Stimulated activated CD4-positive, alpha-beta T cell treated with anti-CD3 and anti-CD28 coated beads, Interleukin-15, amount 100 ng/mL, for 24 hours (primary cell): ENCODE results near the gene ALDH8A1.

ENCODE experiments used
- DNase-seq: peaks from one replicate; pipeline ENCODE4 v3.0.0-alpha.2; 2020

Gene ALDH8A1, protein sequence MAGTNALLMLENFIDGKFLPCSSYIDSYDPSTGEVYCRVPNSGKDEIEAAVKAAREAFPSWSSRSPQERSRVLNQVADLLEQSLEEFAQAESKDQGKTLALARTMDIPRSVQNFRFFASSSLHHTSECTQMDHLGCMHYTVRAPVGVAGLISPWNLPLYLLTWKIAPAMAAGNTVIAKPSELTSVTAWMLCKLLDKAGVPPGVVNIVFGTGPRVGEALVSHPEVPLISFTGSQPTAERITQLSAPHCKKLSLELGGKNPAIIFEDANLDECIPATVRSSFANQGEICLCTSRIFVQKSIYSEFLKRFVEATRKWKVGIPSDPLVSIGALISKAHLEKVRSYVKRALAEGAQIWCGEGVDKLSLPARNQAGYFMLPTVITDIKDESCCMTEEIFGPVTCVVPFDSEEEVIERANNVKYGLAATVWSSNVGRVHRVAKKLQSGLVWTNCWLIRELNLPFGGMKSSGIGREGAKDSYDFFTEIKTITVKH

DNA sequence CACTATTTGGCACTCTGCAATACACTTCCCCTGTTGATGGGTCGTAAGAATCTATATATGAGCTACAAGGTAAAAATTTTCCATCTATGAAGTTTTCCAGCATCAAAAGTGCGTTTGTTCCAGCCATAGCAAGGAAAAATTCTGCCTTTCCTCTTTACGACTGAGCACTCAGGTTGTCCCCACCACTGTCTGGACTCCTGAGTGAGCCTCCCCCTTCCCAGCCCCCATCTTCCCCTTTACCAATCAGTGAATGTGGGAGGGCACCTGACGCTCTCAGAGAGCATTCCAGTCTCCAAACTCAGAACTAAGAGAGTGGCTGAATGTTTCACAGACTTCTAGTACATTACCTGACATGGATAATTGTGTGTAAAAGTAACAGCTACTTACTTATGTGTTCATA, at the start of gene ALDH8A1:
Gene ALDH8A1 (minus strand): TSS at position 175 of the 400 bp plus-strand sequence. CDS start 48 bp downstream, at position 127.
- no peak for DNase-seq

DNA sequence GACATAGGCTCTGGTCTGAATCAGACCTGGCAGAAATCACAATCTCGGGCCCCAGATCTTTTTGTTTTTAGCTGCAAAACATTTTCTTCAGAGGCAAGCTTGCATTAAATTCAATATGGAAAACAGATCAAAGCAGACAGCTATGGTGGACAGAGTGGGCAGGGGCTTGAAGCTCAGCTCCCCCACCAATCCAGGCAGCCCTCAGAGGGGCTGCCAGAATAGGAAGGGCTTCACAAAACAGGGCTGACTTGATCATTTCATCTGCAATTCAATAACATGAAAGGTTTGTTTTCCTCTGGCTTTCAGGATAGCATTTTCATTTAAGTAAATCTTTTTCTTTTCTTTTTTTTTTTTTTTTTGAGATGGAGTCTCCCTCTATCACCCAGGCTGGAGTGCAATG, 49.2 kb upstream of the ALDH8A1 start:
- no peak for DNase-seq

DNA sequence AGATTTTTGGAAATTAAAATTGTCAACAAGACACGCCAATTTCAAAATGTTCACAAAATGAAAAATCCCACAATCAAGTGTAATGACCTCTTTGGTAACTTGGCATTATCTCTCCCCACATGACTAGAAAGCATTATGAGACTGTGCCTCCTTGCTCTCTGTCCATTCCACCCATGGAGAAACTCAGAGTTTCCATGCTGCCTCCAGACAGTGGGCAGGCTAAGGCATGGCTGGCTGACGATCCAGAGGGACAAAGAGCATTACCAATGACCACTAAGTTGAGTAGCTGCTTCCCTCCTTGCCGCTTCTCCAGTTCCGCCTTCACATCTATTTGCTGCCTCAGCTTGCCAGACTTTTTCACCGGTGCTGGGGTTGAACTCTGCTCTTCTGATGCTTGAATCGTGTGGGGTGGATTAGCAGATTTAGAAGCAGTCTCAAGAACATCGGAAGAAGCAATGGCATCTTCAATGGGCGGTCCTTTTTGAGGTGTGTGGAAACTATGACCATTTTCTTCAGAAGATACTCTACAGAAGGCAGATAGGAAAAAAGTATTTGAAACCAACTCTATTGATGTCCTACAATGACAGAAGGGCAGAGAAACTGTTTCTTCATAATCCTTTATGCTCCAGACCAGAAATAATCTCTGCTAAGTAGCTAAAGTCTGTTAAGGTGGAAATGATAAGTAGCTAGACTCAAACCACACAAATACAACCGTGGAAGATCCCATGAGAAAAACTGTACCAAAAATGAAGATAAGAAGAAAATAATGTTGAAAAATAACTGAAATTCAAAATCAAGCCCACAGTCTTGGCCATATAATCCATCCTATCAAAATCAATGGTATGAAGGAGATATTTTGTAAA, 47.5 kb upstream of the ALDH8A1 start:
- no peak for DNase-seq

DNA sequence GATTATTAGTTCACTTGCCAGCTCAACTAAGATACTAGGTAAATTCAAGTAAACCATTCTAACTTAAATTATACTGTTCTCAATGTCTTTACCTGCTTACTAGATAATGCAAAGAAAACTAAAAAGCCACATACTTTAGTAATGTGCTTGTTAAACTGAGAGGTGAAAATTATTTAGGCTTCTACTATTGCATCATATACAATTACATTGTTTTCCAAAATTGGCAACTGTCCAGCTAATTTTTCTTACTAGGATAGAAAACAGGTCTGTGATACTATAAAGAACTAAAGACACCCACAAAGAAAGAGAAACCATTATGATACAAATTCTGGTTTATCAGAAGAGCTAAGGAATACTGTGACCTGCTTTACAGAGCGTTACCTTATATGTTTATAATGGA, 45.6 kb upstream of the ALDH8A1 start:
- DNase-seq = no peak

DNA sequence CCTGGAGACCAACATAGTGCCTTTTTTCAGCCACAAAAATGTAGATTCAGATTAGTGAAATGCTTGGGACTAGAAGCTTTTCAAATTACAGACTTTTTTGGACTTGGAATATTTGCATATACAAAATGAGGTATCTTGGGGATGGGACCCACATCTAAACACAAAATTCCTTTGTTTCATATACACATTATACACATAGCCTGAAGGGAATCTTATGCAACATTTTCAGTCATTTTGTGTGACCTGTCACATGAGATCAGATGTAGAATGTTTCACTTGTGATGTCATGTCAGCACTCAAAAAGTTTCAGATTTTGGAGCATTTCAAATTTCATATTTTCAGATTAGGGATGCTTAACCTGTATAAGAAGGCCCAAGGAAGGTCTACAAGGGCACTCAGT, 44.5 kb upstream of the ALDH8A1 start:
- no peak for DNase-seq

DNA sequence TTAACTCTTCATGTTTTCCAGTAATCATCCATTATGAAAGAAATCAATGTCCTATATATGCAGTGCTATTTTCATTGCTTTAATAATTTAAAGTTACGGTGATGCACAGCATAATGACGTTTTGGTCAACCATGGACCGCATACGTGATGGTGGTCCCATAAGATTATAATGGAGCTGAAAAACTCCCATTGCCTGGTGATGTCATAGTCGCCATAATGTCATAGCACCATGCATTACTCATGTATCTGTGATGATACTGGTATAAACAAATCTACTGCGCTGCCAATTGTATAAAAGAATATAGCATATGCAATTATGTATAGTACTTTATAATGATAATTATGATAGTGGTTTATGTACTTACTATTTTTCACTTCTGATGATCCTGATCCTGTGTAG, 42.3 kb upstream of the ALDH8A1 start:
- no peak for DNase-seq

DNA sequence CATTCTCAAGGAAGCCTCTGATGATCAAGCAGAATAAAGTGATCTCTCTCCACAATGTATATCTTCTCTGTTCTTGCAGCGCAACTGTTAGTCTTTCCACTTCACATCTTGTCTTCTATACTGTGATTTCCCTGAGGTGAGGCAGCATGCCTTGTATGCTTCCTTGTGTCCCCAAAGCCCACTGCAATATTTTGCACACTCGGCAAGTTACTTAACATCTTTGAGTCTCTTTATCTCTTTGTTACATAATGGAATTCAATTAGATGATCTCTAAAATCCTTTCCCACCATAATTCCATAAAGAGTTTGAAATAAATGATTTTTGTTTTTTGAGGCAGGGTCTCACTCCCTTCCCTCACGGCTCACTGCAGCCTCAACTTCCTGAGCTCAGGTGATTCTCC, 40.4 kb upstream of the ALDH8A1 start:
- DNase-seq = no peak

DNA sequence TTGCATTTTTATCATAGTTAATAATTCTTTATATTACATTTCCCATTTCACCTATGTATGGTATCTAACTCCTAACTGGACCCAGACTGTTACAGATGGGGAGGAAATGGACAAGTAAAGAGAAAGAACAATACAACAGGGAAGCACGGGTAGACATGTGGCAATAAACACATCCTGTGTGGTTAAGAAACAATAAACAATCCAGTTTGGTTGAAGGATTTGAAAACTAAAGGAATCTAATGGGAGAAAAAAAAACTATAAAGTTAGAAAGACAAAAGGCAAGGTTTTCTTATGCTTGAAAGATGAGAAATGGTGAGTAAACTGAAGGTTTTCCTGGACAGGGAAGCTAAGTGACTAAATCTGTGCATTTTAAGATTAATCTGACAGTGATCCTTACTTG, 34.9 kb upstream of the ALDH8A1 start:
- DNase-seq = no peak

DNA sequence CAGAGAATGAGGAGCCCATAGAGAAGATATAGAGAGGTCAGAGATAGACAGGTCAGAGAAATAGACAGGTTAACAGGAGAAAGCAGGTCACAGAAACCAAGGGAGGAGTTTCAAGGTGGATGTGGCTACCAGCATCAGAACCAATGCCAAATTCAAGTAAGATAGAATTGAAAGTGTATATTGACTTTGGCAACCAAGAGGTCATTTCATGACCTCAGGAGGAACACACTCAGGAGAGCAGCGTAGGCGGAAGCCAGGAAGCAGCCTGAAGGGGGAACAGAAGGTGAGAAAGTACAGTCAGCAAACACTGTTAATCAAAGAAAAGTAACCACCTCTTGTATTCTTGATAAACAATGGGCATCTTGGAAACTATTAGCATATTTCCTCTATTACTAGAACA, 33.9 kb upstream of the ALDH8A1 start:
- DNase-seq = no peak

DNA sequence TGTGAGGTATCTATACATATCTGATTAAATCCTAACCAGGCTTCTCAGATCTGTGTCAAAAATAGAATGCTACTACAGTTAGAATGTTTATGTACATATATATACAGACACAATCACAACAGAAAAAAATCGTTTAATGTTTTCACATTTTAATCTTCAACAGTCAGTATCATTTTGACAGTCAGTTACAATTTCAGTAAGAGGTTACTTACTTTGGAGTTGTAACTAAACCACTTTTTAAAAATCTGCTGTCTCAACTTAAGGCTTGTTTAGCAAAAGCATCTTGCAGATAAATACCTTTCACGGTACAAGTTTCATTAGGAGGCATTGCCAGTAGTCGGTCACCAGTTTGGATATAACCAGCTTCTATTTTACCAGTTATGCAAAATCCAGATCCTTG, 32.3 kb upstream of the ALDH8A1 start:
- DNase-seq = no peak

DNA sequence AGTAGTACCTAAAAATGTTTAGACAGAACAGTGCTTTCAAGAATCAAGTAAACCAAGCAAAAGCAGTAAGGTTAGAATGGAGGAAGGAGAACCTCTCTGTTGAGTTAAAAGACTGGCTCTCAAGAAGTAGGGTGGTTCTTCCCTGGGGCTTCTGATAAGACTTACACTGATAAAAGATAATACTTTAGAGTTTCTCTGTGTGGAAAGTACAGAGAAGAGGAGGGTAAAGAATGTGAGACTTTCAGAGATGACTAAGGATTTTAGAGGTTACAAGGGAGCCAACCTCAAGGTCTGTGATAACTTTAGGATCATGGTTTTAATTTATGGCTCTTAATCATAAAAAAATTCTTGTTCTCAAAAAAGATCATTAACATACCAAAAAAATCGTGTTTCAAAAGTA, 30.9 kb upstream of the ALDH8A1 start:
- no peak for DNase-seq

DNA sequence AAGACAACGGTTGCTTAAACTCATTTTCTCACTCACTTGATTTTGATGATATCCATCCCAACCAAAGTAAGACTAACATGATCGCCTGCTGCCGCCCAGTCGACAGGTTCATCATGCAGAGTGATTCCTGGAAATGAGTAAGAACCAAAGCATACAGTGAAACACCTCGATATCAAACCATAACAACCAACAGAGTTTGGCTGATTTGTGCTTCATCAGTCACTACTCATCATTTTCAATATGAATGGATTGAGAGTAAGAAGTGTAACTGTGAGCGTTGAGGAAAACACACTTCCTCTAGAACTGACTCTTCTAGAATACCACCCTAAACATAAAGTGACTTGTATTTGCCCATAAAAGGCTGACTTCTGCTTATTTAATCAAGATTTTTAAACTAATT, 29.2 kb upstream of the ALDH8A1 start:
- peak; percentile 73 for DNase-seq

DNA sequence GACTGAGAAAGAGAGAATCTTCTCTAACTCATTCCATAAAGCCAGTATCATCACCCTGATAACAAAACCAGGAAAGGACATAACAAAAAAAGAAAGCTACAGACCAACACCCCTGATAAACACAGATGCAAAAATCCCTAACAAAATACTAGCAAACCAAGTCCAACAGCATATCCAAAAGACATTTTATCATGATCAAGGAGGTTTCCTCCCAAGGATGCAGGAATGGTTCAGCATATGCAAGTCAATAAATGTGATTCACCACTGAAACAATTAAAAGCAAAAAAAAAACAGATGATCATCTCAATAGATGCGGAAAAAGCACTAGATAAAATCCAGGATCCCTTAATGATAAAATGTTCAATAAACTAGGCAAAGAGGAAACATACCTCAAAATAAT, 24.5 kb upstream of the ALDH8A1 start:
- DNase-seq = no peak

DNA sequence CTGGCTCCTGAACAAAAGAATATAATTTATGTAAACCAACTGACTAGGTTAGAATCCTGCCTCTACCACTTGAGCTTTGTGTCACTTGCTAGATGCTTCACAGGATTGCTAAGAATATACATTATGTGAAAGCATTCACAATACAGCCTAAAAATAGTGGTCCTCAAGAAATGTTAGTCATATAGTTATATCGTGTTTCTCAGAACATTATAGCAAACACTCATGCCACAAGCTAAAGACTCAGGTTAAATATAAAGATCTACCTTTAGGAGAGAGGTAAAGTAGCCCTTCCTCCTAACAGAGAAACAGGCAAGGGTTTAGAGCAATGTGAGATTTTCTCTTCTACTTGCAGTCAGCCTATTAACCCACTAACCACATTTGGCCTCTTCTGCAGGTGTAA, 17.8 kb upstream of the ALDH8A1 start:
- DNase-seq = no peak

DNA sequence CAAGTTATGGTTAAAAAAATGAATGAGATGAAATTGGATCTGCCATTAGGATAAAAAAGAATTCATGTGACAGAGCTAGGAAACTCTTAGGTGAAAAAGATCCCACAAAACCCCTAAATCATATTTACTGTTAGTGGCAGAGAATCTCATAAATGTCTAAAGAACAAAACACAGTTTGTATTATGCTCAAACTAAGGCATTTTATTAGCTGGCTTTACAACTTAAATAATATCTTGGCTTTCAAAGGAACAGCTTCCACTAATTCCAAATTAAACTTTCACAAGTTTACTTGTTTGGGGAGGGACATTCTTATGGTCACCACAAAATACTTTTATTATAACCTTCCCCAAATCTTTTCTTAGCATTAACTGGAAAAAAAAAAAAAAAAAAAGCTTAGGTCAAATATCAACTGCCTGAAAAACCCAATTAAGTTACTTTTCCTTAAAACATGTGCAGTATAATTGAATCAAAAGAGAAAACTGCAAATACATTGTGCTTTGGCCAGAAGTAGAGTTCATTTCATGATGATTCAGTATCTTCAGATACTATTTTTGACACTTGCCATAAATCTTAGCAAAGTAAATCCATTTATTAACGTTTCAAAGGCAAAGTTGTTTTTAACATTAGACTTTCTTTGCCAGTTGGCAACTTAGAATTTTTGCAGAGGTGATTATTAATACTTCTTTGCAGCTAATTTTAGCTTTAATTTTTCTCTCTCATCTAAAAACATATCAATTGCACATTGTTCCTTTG, 14.7 kb upstream of the ALDH8A1 start:
- DNase-seq = no peak

DNA sequence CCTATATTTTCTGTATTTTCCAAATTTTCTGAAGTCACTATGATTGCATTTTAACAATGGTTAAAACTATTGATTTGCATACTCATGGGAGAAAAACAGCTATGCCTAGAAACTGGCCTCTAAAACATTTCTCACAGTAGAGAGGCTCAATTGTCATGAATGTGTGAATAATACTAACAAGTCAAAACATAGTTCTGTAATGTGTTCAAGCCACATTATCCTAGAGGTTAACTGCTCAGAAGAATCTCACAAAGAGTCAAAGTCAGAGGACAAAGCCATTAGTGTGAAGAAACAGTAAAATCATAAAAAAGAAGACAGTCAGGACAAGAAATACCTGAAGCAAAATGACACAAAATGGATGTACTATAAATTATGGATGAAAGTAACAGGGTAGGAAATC, 12.5 kb upstream of the ALDH8A1 start:
- DNase-seq = no peak

DNA sequence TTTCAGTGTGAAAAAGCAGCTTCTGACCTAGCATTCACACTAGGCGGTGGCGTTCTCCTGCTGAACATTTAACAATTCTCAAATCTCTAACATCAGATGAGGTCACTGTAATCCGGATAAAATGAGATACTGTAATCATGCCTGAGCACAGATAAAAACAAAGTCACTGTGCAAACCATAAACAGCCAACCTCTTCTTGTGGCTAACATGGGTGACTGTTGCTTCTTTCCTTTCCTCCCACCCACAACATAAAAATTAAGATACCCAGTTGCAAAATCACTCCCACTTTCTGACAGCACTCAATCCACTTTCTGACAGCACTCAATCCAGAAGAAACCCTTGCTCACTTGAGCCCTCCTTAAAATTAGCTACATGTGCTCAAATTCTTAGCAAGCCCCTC, 11.5 kb upstream of the ALDH8A1 start:
- DNase-seq = no peak

DNA sequence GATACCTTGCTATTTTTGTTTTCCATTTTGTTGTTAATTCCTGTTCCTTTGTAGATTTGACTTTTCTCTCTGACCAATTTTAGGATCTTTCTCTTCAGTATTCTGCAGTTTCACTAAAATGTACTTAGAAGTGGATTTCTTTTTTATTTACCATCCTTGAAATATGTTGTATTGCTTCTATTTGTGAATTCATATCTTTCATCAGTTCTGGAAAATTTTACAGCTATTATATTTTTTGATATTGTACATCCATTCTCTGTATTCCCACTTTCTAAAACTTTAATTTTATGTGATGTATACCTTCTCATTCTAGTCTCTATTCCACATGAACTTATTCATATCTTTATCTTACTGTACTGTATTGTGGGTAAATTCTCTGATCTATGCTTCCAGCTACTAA, 9.7 kb upstream of the ALDH8A1 start:
- DNase-seq = no peak

DNA sequence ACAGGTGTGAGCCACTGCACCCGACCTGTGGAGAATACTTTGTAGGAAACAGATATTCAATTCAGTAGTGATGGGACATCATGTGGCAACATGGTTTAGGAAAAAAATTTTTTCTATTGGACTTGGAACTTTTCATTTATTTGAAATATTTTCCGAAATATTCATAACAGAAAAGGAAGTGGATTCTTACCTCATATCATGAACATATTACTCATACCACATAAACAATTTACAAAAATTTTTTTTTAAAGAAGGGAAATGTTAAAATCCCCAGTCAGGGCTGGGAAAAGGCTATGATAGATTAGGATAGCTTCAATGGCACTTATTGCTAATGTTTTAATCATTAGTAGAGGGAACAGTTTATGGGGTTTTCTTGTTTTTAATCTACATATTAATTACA, 6.8 kb upstream of the ALDH8A1 start:
- DNase-seq = no peak

DNA sequence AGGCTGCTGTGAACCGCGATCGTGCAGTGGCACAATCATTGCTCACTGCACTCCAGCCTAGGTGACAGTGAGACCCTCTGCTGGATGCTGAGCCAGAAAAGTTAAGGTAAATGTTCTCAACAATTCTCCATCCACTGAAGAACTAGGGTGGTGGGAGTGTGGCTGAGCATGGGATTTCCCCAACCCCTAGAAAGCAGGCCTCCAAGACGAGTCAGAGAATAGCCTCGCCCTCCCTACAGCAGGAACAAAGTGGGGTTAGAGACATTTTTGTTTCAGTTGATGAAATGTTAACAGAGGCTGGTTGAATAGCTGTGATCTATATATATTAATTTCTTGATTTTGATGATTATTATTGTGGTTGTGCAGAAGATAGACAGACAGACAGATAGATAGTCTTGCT, 6.1 kb upstream of the ALDH8A1 start:
- peak; percentile 31 for DNase-seq

DNA sequence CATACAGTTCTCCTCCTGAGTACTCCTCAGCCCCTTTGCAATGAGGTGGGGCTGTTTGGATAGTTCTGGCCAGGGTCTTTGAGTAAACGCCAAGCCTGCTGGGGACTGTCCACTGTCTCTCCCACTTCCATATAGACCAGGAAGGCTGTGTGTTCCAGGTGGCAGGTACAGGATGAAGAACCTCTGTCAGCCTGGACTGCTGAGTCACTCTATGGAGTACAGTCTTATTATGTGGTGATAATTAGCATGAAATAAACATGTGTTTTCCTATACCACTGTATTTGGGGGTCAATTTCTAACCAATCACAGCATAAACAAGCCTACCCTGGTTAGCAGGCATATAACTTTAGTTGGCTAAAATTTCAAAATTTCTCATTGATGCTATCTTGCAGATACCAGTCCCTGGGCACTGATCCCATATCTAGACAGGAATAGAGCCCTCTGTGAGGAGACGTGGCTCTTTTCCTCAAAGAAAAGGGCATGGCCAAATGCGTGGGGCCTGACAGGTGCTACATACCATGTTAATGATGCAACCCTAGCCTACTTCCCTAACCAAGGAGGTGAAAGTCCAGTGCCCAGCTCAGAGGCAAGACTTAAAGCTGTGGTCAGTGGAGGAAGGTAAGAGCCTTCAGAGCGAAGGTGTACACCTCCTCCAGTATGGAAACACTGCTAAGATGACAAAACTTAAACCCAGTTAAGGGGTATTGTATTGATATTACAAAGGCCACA, 4.5 kb upstream of the ALDH8A1 start:
- no peak for DNase-seq

DNA sequence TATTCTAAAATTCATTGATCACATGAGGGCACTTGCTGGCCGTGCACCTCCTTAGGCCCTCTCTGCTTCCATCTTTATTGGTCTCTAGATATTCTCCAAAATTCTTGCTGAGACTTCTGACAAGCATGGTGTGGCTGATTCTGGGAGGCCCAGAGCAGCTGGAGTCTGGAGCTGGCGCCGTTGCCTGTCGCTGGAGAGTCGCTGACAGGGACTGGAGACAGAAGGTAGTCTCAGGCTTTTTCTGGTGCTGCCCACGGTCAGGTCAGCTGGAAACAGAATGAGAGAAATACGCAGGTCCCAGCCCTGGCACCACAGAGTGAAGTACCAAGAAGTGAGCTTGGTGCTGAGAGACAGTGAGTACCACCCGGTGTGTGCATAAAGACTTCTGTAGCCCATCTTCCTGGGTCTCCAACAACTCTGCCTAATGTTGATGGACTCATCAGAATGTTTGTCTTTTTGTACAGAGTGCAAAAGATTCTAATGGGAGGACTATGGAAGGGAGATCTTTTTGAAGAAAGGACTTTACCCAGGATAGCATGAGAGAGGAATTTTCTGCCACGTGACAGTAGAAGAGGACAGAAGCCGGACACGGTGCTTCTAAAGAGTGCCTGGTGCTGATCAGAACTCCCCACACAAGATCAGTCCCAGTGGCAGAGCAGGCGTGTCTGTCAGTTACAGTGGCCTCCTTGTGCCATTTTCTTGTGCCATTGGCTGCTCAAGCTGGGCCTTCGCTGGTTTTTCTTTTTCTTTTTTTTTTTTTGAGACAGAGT, 1.8 kb upstream of the ALDH8A1 start:
- DNase-seq = no peak
